T-helper 9 cell (primary cell): ENCODE results near the gene PARK7.
"Not testable (repeated sequence)": the region's sequence is repeated elsewhere in the genome, so short reads cannot be mapped to it uniquely, and the experiment has no call there.

Source experiments
- DNase-seq: peaks from one replicate; pipeline ENCODE4 v3.0.0-alpha.2; 2020
- total RNA-seq, 2 donors: gene quantifications; one replicate each; lab custom pipeline; 2026; lab: John Stamatoyannopoulos, UW

PARK7 gene
- 42.7 to 95.5 reads per million in 2 donors for total RNA-seq

DNA sequence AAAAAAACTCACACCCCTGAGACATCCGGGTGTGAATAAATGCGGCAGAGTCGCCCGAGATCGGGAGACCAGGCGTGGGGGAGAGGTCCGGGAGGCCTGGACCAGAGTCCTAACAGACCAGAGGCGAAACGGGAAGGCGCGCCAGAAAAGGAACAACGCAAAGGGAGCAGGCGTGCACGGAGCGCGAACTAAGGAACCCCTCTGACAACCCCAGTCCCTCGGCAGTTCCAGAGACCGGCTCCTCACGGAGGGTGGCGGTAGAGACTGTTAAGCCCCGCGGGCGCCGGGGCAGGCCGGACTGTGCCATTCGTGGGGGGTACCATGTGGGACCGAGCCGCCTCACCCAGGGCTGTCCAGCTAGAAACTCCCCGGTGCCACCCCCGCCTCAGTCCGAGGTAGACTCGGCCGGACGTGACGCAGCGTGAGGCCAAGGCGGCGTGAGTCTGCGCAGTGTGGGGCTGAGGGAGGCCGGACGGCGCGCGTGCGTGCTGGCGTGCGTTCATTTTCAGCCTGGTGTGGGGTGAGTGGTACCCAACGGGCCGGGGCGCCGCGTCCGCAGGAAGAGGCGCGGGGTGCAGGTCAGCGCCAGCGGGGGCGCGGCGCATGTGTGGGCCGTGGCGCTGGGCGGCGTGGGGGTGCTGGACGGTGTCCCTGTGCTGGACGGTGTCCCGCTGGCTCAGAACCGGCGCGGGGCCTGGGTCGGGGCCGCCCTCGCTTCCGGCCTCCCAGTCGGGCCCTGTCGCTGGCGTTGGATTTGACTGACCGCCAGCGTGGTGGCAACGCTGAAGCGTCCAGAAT lies at the start of gene PARK7:
Gene PARK7 (plus strand): TSS at position 496 of the 798 bp plus-strand sequence. CDS start 1,075 bp downstream, outside the sequence.
- DNase-seq: peak; percentile 99

- DNase-seq: no peak
Observed at GRCh38 chr1:7912145-7912544, 49.4 kb upstream of the PARK7 start.

DNA sequence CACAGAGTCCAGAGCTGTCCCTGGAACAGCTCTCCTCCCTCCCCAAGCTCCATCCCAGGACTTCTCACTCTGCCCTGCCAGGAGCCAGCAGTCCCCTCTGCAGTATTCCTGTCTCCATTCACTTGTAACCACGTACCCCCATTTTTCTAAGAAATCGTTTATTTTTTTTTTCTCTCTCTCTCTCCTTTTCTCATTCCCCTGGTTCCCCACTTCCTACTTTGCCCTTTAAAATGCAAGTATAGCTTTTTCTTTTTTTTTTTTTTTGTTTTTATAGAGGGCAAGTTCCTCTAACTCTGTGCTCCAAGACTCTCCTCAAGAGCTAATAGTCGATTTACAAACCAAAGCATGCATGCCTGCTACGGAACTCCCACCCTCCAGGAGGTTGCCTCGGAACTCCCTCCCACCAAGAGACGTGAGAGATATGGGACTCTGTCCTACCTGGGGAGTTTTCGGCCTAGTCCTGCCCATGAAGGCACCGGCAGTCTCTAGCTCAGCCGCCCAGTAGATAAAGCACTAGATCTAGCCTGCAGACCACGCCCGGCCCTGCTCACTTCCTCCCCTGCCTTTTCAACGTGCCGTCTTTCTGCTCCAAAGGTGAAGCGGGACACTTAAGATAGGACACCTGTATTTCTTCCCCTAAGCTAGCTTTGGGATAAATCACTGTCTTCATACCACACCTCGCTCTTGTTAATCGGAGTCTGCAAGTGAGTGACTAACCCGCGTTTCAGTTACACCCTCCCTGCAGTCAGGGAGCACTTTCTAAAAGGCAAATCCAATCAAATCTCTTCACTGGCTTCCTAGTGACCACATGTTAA lies 48.6 kb upstream of the PARK7 start:
- no peak for DNase-seq

- no peak for DNase-seq
Observed at GRCh38 chr1:7915826-7916500, 45.5 kb upstream of the PARK7 start.

GRCh38 chr1:7916501-7916830 lies 45.0 kb upstream of the PARK7 start:
- no peak for DNase-seq

DNA sequence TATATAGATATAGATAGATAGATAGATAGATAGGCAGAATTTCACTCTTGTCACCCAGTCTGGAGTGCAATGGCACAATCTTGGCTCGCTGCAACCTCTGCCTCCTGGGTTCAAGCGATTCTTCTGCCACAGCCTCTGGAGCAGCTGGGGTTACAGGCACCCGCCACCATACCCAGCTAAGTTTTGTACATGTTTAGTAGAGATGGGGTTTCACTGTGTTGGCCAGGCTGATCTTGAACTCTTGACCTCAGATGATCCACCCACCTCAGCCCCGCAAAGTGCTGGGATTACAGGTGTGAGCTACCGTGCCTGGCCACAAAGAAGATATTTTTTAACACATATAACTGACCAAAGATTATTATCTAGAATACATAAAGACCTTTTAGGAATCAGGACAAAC lies 43.5 kb upstream of the PARK7 start:
- DNase-seq: not testable (repeated sequence)

GRCh38 chr1:7919880-7920279 lies 41.6 kb upstream of the PARK7 start:
- no peak for DNase-seq

GRCh38 chr1:7921796-7922195 lies 39.7 kb upstream of the PARK7 start:
- no peak for DNase-seq

DNA sequence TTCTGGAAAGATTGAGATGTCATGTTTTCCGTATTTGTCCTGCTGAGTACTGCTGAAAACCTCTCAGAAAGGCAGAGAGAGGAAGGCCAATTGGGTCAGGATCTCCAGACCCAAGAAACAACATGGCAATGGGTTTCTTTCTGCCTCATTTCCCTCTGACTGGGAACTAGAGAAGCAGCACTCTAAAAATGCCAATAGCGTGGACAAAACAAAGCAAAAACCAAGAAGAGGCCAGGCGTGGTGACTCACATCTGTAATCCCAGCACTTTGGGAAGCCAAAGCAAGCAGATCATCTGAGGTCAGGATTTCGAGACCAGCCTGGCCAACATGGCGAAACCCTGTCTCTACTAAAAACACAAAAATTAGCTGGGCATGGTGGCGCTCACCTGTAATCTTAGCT lies 39.2 kb upstream of the PARK7 start:
- no peak for DNase-seq

DNA sequence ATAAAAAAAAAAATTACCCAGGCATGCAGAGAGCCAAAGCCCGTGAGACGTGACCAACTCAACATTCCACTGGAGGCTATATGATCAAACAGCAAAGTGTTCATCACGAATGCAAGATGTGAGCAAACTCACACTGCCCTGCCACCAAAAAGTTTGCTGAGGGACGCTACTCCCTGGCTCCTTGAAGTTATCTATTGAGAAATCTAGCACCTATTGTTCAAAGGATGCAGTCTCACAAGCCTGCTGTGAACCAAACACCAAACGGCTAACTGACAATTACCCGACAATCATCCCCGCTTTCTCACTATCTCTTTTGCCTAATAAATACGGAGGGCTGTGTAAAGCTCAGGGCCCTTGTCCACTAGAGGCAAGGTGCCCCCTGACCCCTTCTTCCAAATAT lies 34.5 kb upstream of the PARK7 start:
- not testable (repeated sequence) for DNase-seq

GRCh38 chr1:7928247-7928646 lies 33.3 kb upstream of the PARK7 start:
- DNase-seq: no peak

DNA sequence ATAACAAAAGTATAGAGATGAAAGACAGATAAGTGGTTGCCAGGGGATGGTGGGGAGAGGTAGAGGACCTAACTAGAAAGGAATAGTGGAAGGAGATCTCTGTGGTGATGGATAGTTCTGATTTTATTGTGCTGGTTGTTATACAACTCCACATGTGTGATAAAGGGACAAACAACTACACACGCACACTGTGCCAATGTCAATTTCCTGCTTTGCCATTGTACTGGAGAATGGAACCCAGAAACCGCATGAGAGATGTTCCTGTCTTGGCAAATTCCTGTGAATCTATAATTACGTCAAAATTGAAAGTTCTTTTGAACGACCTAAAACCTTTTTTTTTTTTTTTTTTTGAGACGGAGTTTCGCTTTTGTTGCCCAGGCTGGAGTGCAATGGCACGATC lies 31.9 kb upstream of the PARK7 start:
- no peak for DNase-seq

GRCh38 chr1:7930645-7931445 lies 30.7 kb upstream of the PARK7 start:
- no peak for DNase-seq

GRCh38 chr1:7931446-7931812 lies 30.1 kb upstream of the PARK7 start:
- no peak for DNase-seq

GRCh38 chr1:7932524-7933138 lies 28.9 kb upstream of the PARK7 start:
- no peak for DNase-seq

- no peak for DNase-seq
Observed at GRCh38 chr1:7938070-7938469, 23.4 kb upstream of the PARK7 start.

DNA sequence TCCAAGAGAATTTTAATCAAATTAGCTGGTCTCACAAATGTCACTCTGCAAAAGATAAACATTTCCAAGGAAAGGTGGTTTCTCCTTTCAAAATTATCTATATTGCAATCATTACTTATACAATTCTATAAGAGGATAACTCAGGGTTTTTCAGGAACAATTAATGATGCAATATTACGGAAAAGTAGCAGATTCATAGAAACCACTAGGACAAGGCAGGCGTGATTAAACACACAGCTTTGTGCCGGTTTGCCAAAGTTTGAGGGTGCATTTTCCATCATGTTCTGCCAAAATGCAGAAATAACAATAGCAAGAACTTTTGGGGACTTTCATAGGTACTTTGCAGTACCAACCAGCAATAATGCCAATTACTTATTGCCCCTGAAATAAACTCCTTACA lies 21.5 kb upstream of the PARK7 start:
- no peak for DNase-seq

DNA sequence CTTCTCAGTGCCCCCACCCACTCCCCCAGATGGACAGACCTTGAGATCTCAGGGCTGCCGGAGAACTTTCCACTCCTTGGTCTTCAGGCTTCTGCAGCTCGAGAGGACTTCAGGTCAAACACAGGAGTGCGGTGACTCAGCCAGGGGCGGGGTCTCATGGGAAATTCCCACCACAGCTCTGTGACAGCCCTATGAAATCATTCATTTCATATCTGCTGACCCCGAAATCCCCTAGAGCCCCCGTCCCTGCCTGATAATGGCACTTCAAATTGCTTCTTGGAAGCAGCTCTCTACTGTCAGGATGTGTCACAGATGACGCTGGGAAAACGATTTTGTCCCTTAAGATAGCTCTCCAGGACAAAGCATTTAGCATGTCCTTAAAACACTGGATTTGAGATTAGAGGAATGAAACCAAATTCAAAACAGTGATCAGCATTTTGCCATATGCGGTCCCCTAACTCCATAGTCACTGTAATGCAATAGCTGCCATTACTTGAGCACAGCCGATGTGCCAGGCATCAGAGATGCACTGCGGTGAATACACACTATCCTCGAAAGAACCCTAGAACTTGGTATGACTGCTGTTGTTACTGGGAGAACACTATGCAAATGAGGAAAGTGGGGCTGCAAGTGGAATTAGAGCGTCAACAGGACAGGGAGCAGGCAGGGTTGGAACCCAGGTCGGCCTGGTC lies 20.6 kb upstream of the PARK7 start, which contains the start of gene TNFRSF9:
Gene TNFRSF9 (minus strand): TSS at position 95 of the 692 bp plus-strand sequence. CDS start 845 bp downstream, outside the sequence.
- peak; percentile 40 for DNase-seq

- DNase-seq: no peak
Observed at GRCh38 chr1:7941437-7941793, 20.1 kb upstream of the PARK7 start.

- DNase-seq: peak; percentile 34
Observed at GRCh38 chr1:7942214-7942921, 19.1 kb upstream of the PARK7 start.

- DNase-seq: no peak
Observed at GRCh38 chr1:7943251-7943650, 18.3 kb upstream of the PARK7 start.
